Stimulated activated CD4-positive, alpha-beta T cell treated with anti-CD3 and anti-CD28 coated beads, Interleukin-2, amount 100 ng/mL, for 48 hours (primary cell): ENCODE results near the gene WDR27.

Experiments
- DNase-seq, 2 donors: peaks; one replicate each; pipeline ENCODE4 v3.0.0-alpha.2; 2020

WDR27 gene

GRCh38 chr6:169701954-169702839 is at the start of gene WDR27, which contains the start of gene C6orf120:
TSS of gene WDR27 (minus strand) at chr6:169702029. CDS start at chr6:169689005, 13,024 bp downstream.
TSS of gene C6orf120 (plus strand) at chr6:169702126. CDS start at chr6:169702460, 334 bp downstream.
- peak; percentile 97 to 98 for DNase-seq

DNA sequence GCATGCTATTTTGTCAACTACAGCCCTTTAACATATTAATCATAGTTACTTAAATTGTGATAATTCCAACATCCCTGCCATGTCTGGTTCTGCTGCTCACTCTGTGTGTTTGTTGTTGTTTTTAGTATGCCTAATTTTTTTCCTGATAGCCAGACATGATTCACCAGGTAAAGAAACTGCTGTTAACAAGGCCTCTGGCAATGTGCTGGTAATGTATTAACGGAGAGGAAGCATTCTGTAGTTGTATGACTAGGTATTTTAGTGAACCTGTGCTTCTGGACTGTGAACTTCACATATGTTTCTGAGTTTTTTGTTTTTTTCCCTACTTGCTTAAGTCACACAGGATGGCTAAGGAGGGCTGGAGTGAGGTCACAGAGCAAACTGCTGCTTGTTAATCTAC is 44.7 kb upstream of the WDR27 start:
- no peak for DNase-seq

GRCh38 chr6:169745405-169745804 is 43.6 kb upstream of the WDR27 start:
- no peak for DNase-seq

GRCh38 chr6:169741344-169741743 is 39.5 kb upstream of the WDR27 start:
- DNase-seq: no peak

GRCh38 chr6:169738976-169739529 is 37.2 kb upstream of the WDR27 start:
- no peak for DNase-seq

DNA sequence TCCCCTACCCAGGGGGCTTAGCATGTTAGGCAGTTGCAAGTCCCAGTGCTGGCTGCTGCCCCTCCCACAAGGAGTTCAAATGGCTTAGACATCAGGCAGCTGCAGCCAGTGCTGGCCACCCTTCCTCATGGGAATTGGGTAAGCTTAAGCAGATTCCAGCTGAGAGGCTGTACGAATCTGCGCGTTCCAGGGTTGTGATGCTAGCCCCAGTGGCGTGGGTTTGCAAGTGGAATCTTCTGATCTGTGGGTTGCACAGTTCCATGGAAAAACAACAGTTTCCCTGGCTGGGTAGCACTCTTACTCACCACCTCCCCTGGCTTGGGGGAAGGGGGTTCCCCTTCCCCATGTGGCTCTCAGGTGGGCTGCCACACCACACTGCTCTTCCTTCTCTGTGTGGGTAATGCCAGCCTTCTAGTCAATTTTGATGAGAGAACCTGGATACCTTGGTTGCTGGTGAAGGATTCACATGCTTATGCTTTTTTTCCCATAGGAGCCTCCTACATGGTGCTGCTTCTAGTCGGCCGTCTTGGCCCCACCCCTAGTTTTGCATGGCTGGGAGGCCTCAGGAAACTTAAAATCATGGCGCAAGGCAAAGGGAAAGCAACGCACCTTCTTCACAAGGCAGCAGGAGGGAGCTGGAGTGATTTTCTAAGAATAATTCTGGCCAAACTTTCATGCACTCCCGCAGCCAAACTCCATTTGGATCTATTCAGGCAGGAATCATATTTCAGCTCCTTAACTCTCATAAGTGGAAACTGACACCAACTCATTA is 36.6 kb upstream of the WDR27 start:
- DNase-seq: no peak

DNA sequence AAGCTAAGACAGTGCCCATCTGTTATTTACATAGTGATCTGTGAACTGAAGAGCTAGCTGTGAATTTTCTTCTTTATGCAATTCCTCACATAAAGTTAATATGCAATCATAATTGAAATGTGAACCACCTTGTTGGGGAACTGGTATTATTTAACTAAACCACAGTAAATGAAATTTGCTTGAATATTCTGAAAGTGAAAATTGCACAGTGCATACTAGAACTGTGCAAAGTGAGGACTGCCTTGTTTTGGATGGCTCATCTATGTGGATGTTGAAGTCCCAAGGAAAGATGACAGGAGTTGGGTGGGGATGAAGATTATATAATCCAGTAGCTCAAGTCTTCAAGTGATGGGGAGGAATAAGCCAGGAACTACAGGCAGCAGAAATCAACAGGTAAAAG is 28.1 kb upstream of the WDR27 start:
- no peak for DNase-seq

DNA sequence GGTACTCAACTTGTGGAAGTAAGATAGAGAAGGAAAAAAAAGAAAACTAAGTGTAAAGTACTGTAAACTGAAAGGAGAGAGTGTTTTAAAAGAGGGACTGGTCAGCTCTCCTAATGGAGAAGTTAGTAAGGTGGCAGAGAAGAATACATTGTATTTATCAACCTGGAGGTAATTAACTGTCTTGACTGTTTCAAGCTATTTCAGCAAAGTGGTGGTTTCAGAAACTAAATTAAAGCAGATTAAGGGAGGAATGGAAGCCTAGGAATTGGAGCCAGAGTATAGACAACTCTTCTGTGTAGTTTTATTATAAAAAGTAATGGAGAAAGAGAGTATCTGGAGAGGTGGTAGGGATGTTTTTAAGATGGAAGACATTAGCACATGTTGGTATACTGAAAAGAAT is 25.1 kb upstream of the WDR27 start:
- no peak for DNase-seq

GRCh38 chr6:169726049-169726400 is 24.2 kb upstream of the WDR27 start:
- no peak for DNase-seq

DNA sequence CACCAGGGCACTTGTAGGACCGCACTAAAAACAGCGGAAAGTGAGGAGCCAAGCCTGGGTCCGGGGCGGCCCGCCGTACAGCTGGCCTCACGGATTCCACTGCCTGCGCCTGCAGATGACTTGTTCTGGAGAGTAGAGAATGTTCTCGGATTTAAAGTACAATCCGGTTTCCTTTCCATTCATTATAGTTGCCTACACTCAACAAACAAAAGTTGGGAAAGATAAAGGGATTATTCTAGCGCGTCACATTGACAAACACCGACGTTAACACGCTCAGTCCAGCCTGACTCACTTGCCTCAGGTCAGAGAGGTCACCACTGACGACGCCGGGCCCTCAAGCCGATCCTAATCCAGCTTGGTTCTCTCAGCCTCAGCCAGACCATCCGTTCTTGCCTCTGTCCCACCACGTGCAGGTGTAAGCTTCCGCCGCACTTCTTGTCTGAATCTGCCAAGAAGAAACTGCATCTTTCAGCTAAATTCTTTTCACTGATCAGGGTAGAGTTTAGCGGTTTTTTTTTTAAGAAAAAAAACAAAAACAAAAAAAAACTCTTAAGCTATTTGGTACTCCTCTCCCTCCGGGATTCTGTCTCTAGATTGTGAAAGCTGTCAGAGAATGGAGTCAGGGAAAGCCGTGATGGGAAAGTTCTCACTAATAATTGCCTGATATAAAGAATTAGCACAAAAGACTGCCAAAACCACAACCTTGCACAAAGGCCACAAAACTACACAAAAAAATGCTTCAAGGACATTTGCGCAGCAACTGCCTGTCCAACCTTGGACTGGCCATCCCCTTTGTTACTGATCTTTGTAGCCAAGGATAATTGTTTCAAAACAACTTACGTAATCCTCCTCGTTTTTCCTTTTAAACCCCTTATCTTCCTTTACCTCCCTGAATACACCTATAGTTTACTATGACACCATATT is 23.6 kb upstream of the WDR27 start:
- DNase-seq: peak; percentile 13 to 15

DNA sequence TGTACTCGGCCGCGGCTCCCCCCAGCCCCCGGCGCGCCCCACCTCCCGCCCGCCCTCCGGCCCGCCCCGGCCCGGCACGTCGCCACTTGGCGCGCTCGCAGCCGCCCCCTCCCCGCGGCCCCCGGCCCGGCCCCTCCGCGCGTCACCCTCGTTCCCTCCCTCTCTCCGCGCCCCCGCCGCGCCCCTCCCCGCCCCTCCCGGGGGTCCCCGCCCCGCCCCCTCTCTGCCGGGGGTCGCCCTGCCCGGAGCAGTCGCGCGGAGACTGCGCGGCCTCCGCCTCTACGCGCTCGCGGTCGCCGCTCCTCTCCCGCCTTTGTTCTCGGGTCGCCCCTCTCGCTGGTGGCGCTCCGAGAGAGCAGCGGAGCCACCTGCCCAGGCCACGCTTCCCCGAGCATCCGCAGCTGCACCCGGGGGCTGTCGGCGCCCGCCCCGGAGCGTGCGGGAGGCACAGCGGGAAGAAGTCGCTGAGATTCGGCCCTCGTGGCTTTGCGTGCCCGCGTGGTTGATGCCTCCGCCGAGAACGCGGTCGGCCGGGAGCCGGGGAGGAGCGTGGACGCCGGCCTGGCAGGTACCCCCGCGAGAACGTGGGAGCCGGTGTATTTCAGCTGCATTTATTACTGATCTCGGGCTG is 22.8 kb upstream of the WDR27 start, which contains the start of gene PHF10:
PHF10 (minus strand) TSS at position 7 of the 631 bp plus-strand sequence. CDS start 569 bp downstream, outside the sequence.
- DNase-seq: peak; percentile 52 to 53

GRCh38 chr6:169723991-169724493 is 22.2 kb upstream of the WDR27 start:
- DNase-seq: peak; percentile 8 to 23

GRCh38 chr6:169723200-169723909 is 21.5 kb upstream of the WDR27 start:
- peak; percentile 44 to 55 for DNase-seq

- DNase-seq: peak; percentile 12 to 24
These were observed 20.8 kb upstream of the WDR27 start for GRCh38 chr6:169722362-169723199.

DNA sequence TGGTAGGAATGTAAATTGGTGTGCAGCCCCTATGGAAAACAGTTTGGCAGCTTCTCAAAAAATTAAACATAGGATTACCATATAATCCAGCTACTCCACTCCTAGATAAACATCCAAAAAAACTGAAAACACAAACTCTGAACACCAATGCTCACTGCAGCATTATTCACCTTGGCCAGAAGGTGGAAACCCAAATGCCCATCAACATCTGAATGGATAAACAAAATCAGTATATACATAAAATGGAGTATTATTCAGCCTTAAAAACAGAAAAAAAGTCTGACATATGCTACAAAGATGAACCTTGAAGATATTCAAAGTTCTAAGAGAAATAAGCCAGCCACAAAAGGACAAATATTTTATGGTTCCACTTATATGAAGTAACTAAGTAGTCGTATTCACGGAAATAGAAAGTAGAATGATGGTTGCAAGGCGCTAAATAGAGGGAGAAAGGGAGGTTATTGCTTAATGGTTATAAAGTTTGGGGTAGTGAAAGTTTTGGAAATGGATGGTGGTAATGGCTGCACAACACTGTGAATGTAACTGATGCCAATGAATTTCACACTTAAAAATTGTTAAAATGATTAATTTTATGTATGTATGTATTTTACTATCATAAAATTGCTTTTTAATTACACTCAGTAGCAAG is 18.5 kb upstream of the WDR27 start:
- DNase-seq: no peak

GRCh38 chr6:169719117-169719516 is 17.3 kb upstream of the WDR27 start:
- DNase-seq: no peak

GRCh38 chr6:169714595-169714994 is 12.8 kb upstream of the WDR27 start:
- DNase-seq: no peak

DNA sequence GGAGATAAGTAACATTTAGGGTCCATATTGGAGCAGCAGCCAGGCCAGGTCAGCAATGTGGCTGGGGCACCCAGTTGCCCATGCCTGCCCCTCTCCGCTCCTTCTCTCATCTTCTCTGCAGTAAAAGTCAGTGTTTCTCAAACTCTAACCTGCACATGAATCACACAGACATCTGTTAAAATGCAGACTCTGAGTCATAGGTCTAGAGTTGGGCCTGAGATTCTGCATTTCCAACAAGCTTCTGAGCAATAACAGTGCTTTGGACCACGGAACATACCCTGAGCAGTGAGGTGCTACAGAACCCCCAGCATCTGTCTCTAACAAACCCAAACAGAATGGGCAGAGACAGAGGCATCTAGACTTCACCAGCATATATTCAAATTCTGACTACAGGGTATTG is 12.3 kb upstream of the WDR27 start:
- no peak for DNase-seq

DNA sequence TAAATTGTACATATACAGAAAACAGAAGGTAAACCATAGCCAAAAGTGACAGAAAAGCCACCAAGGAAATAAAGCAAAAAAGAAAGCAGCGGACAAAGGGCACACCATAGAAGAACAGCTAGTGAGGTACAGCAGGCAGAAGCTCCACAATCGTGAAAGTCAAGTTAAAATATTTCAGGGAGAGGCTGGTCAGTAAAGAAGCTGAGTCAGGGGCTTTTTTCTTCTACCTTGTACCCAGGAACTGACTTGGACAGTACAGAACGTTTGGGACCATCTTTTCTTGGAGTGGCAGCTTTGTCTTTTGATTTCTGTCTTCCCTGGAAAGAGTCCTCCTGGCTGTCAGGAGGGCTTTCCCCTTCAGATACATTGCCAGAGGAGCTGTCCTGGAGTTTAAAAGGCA is 8.2 kb upstream of the WDR27 start:
- no peak for DNase-seq
